GM21423 (cell line): ENCODE results near the gene SPESP1.

Experiments
- ATAC-seq: cut with Tn5 transposase; IDR thresholded peaks from one replicate; pipeline ENCODE4 v1.9.1; 2021; ENCODE audit warnings: mild to moderate bottlenecking, moderate library complexity; ENCODE audit not compliant: unreplicated experiment

SPESP1 gene

GRCh38 chr15:68930268-68931022 is at the start of gene SPESP1:
Gene SPESP1, plus strand, starts transcription at chr15:68930525. Its CDS starts 129 bp downstream, at chr15:68930654.
- ATAC-seq: no peak

GRCh38 chr15:68885070-68885469 is 45.3 kb upstream of the SPESP1 start:
- ATAC-seq: no peak

GRCh38 chr15:68887120-68887519 is 43.2 kb upstream of the SPESP1 start:
- ATAC-seq: no peak

GRCh38 chr15:68887819-68888218 is 42.5 kb upstream of the SPESP1 start:
- no peak for ATAC-seq

- no peak for ATAC-seq
Observed at GRCh38 chr15:68888419-68888818, 41.9 kb upstream of the SPESP1 start.

GRCh38 chr15:68894208-68894607 is 36.1 kb upstream of the SPESP1 start:
- ATAC-seq: no peak

- no peak for ATAC-seq
Observed at GRCh38 chr15:68896178-68896577, 34.1 kb upstream of the SPESP1 start.

GRCh38 chr15:68897016-68897415 is 33.3 kb upstream of the SPESP1 start:
- no peak for ATAC-seq

GRCh38 chr15:68900027-68900426 is 30.3 kb upstream of the SPESP1 start:
- no peak for ATAC-seq

GRCh38 chr15:68907396-68907923 is 22.9 kb upstream of the SPESP1 start:
- no peak for ATAC-seq

- no peak for ATAC-seq
Observed at GRCh38 chr15:68909601-68910100, 20.7 kb upstream of the SPESP1 start.

GRCh38 chr15:68910341-68910740 is 20.0 kb upstream of the SPESP1 start:
- ATAC-seq: no peak

GRCh38 chr15:68910816-68911215 is 19.5 kb upstream of the SPESP1 start:
- no peak for ATAC-seq

- ATAC-seq: no peak
Observed at GRCh38 chr15:68921926-68922325, 8.4 kb upstream of the SPESP1 start.

GRCh38 chr15:68924866-68925560 is 5.3 kb upstream of the SPESP1 start:
- no peak for ATAC-seq

- ATAC-seq: no peak
Observed at GRCh38 chr15:68933001-68933400, 2.7 kb downstream of the SPESP1 start.

GRCh38 chr15:68934341-68934740 is 4.0 kb downstream of the SPESP1 start:
- ATAC-seq: no peak

GRCh38 chr15:68935400-68935937 is 5.1 kb downstream of the SPESP1 start:
- no peak for ATAC-seq

- no peak for ATAC-seq
Observed at GRCh38 chr15:68939501-68939900, 9.2 kb downstream of the SPESP1 start.

- no peak for ATAC-seq
Observed at GRCh38 chr15:68951813-68952212, 21.5 kb downstream of the SPESP1 start.

- no peak for ATAC-seq
Observed at GRCh38 chr15:68957696-68958095, 27.4 kb downstream of the SPESP1 start.

- no peak for ATAC-seq
Observed at GRCh38 chr15:68958597-68958996, 28.3 kb downstream of the SPESP1 start.
